Measurements from ENCODE around the gene HLF.

HLF gene

DNA sequence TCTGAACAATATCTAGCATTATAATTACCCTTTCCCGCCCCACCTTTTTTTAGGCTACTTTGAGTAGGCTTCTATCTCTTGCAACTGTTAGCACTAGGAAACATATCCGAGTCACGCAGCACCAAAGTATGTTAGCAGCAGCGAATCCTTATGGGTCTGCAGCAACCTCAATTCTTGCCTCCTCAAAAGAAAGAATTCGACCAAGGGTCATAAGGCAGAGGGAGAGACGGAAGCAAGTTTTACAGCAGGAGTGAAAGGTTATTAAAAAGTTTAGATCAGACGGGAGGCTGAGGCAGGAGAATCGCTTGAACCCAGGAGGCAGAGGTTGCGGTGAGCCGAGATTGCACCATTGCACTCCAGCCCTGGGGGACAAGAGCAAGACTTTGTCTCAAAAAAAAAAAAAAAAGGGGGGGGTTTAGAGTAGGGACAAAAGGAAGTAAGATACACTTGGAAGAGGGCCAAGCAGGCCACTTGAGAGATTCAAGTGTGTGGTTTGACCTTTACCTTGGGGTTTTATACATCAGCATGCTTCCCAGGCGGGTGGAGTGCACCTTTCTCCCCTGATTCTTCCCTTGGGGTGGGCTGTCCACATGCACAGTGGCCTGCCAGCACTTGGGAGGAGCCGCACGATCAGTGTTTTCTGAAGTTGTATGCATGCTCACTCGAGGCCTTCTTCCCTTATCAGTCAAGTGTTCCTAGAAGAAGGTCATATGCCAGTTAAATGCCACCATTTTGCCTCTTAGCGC is 67.7 kb downstream of the HLF start:
- no peak for DNase-seq

DNA sequence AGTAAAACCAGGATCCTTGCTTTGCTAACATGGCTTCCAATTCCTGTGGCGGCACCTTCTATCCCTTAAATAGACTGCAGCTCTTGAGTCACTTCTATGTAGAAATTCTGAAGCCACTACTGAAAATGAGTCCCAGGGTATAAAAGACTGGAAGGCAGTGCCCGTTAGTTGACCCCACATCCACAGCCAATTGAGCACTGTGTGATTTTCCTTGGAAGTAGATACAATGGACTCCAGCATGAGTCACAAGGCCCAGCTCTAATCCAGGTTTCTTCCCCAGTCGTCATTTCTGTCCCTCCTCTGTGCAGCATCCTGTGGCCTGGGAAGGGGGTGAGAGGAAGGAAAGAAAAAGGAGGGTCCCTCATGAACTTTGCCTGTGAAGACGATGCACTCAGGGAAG is 69.5 kb downstream of the HLF start:
- no peak for DNase-seq

DNA sequence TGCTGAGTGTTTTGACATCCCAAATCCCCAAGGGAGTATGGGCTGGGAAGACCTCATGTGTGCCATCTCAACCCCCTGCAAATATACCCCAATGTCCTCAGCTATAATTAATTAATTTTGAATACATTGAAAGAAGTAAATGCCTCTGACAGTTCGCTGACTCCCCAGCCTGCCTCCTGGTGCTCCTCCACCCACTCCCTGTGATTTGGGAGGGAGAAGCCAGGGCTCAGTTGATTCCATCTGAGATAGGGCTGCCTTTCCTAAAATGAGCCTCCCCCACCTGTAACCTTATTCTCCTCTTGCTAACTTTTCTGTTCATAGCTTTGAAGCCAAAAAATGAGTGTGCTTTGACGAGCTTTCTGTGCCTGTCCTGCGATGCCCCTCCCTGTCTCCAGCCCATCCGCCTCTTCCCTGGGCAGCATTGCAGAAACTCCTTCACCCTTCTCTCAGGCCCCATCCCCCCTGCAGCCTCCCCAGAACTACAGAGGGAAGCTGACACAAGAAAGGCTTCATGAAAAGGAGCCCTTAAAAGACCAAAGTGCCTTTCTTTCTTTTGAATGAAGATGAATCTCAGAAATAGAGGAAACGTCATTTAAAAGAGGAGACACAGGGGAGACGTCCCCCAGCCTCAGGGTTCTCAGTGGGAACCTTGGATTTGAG is 70.3 kb downstream of the HLF start:
- no peak for DNase-seq

DNA sequence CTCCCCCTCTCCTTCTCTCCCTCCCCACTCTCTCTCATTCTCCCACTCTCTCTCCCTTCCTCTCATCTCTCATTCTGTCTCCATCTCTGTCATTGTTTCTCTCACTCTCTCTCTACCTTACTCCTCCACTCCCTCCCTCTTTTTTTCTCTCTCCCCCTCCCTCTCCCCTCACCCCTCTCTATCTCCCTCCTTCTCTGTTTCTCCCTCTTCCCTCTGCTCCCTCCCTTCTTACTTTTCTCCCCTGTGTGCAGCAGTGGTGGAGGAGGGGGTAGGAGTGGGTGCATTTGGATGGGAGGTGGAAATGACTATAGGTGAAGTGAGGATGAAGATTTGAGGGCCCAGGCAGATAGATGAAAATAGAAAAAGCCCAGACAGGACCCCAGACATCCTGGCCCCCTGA is 70.9 kb downstream of the HLF start:
- no peak for DNase-seq

DNA sequence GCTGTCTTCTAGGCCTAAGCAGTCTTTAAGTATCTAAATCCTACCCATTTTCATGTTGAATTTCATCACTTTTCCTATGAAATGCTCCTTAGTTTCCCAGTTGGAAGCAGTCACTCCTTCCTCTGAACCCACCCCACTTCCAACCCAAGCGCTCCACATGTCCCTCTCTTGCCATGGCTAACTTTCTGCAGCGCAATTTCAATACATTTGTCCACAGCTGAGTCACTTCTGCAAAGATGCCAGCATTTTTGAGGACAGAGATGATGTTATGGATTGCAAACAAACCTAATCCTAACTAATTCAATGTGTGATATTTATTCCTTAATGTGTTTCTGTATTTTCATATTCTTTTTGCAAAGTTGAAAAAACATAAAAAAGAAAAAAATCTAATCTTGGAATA is 71.7 kb downstream of the HLF start:
- no peak for DNase-seq

DNA sequence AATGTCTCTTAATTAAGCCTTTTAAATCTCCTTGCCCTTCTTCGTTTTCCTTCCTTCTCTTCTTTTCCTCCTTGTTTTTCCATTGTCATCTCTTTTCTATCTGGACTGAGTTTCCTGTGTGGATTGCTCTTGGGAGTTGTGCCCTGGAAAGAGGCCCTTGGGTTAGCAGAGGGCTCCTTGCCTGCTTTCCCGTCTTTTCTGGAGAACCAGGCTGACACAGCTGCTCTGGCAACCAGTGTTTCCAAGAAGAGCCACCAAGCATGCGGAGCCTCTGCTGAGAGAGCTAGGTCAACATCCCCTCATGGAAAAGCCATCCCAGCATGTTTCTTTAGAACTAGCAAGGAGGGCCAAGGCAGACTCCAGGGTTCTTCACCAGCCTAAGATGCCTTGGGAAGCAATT is 75.4 kb downstream of the HLF start:
- DNase-seq = no peak

DNA sequence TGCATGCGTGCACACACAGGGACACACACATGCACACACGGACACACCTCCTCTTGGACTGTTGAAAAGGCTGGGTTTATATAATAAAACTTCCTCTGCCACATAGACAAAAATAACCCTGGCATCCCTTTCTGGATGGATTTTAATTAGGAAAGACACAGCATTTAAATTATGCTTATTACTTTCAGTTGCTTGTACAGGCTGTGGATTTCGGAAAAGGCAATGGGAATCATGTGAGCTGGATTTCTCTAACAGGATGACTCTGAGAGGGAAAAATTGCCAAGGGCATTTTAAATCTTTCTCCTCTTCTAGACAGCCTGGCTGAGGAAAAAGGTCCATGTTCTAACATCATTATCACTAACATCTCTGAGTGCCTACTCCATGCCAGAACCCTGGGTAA is 75.9 kb downstream of the HLF start:
- DNase-seq = no peak

DNA sequence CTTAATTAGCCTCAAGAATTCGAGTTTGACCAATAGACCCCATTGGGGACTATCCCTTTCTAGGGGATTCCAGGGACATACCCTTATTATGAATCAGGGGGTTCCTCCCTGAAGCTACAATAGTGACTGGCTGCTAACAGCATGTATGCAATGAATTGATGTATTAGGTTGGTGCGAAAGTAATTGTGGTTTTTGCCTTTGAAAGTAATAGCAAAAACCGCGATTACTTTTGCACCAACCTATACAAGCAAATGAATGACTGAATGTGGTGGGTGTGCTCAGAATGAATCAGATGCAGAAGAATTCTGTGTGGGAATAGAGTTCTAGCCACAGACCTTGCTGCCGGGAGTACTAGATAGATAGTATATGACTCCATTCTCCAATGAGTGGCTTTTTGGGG is 76.7 kb downstream of the HLF start:
- no peak for DNase-seq

DNA sequence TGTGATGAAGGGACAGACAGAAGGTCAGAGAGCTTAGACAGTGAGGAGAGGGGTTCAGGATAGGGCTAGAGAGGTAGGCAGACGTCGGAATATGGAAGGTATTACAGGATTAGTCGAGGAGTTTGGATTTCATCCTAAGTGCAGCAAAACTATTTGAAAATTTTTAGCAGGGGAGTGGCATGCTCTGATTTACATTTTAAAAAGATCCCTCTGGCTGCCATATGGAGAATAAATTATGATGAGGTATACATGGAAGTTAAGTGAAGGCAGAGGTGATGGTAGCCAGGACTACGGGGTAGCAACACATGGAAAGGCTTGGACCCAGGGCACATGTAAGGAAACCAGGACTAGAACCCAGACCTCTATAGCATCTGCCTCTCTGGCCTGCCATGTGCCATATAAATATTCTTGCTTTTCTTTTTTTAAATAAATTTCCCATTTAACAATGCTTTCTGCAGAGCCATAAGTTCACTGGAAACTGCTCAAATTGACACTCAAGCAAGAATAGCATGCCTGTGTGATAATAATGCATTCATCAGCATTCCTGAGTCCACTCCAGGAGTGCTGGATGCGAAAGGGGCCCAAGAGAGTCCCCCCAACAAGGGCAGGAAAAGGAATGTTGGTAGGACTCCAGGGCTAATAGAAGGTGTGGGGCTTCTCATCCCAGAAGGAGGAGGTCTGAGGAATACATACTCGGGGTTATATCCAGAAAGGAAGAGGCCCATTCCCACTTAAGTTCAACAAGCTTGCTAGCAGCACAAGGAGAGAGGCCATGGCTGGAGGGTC is 78.2 kb downstream of the HLF start:
- DNase-seq = no peak

DNA sequence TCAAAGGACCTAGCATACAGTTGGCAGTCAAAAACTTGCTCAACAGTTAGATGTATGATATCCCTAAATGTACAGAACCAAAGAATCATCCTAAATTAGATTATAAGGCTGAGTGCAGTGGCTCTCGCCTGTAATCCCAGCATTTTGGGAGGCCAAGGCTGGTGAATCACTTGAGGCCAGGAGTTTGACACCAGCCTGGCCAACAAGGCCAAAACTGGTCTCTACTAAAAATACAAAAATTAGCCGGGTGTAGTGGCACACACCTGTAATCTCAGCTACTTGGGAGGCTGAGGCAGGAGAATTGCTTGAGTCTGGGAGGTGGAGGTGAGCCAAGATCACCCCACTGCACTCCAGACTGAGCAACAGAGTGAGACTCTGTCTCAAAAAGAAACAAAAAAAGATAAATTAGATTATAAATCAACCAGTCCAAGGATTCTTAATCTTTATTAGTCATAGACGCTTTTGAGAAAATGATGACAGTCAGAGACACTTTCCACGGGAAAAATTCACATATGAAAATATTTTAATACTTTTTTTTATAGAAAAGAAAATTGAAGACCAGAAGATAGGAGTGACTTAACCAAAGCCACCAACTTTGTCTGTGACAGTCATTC is 79.2 kb downstream of the HLF start:
- no peak for DNase-seq

DNA sequence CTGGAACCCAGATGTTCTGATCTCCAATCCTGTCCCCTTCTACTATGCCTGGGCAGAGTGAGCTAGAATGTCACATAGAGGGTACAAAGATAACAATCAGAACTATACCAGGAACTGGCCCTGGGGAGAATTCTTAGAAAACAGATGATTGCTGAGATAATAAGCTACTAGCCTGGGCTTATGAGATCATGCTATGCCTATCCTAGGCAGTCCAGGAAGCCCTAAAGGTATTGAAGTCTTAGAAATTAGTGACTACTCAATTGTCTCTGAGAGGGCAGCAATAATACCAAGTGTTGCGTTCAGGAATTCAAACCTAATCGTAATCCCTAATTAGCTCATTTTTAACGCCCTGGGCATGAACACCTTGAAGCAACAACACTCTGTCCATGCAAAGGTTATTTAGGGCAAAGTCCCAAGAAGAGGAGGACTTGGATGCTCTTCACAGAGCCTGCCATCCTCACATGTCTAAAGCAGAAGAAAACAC is 79.8 kb downstream of the HLF start:
- DNase-seq = no peak

DNA sequence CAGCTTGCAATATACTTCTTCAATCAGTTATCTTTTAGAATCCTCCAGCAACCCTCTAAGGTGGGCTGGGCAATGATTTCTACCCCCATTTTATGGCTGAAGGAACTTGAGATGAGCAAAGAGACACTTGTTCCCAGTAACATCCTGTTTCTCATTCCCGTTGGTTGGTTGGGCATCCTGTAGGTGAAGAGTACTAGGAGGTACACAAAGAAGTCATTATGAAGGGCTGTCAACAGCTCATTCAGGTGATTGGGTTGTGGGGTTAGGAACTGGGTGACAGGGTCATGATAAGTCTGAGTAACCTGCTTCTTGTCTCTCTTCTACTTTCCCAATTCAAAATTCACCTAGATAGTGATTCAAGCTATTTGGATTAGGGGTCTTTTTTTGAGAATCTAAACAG is 80.4 kb downstream of the HLF start:
- no peak for DNase-seq

DNA sequence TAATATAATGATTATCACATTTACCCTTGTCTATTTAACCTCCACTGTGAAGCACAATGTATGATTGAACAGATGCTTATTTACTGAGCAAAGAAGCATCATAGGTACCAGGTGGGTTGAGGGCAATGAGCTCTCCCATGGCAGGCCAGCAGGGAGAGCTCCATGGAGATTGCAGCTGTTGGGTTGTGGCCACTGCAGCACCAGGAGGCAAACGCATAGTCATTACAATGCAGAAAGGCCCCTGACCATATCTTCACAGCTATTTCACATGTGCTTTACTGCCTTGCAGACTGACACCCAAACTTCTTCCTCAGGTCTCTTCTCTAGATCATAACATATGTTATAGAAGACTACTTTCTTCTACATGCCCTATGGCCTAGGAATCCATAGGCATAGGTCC is 81.9 kb downstream of the HLF start:
- DNase-seq = no peak

DNA sequence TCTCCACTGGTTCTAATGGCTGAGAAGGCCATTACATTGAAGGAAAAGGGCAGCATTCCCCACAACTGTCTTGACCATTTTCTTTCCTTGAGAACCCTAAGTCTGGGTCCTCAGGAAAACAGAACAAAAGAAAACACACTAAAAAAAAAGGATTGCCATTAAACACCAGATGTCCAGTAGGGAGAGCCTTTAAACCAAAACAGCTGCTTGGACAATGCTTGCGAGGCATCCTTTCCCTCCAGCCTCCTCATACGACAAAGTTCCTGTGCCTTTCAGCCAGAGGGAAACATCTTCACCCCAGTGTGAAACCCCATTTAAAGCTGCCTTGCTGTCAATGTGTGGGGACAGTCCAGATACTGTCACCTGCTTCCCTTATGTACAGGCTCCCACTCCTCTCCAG is 82.6 kb downstream of the HLF start:
- DNase-seq = no peak

DNA sequence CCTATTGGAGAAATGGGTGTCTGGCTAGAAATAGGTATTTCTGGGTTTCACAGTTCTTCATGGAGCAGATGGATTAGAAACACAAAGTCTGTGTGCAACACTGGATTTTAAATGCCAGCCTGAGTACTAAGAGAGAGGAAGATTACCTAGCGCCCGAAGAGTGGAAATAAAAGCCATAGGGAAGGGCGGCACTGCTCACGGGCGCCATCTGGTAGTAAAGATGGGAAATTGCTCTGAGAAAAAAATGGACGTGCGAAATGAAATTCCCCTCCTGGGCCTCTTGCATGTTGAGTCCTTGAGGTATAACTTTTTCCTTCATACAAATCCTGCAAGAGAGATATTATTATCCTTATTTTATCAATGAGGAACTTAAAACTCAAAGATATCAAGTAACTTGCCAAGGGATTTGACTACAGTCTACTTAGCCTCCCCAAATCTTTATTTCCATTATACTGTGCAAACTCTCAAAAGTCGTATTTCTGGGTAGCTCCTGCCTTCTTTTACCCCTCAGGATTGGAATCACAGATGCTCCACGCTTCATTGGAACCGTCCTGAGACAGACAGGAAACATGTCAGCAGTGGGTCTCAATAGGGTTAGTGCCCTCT is 84.1 kb downstream of the HLF start:
- DNase-seq = no peak

DNA sequence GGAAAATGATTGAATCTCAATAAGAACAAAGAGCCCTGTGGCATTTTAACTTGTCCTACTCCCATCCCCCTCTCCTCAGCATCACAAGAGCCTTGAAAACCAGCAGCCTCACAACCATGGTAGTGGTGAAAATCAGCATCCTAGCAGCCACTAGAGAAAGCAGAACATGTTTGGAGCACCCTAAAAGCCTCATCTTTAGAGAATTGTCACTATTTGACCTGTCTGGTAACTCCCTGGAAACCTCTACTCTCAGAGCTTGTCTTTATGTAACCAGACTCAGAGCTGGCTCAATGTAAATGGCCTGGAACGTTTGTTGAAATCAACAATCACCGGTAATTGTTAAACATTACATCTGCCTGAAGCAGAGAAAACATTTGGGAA is 86.1 kb downstream of the HLF start:
- no peak for DNase-seq

DNA sequence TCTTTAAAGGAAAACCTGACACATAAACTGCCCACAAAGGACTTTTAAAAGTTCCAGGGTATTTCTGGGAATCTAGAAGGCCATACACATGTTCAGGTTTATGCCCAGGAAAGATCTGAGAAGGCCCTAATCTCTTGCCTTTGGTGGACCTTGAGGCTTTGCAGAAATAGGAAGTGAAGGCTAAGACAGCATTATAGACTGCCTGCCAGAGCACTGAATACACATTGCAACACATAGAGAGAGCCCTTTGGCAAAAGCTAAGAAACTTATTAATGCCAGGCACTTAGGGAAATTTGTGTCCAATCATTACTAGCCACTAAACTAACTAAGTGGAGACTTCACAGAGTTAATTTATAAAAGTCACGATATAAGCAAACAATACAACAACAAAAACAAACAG is 86.5 kb downstream of the HLF start:
- DNase-seq = no peak

DNA sequence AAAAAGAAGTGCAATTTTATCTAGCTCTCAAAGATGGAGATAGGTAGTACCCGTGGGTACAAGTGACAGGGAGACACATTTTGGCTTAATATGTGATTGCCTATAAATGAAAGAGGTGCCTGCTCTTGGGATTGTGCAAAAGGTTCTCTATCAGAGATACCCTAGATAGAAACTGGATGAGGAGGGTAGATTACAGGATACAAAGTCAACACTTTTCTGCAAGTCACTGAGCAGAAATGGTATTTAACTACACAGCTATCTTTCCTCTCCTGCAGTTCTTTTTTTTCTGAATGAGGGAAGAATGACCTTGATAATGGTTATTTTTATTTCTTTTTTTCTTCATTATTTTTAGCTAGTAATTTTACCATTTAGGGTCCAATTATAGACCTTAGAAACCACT is 89.2 kb downstream of the HLF start:
- DNase-seq = no peak

DNA sequence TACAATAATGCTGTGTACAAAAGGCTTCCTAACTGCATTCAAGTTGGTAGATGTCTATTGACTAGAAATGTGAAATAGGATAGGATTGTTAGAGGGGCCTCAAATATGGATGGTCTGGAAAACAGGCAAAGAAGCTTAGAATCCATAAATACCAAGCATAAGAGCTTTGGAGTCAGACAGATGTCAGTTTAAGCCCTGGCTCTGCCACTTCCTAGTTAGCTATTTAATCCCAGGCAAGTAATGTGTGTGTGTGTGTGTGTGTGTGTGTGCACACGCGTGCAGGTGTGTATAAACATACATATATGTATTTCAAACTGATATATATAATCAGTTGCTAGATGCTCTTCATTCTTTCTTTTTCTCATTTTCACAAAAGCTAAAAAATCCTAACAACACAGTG is 90.2 kb downstream of the HLF start:
- DNase-seq = no peak

DNA sequence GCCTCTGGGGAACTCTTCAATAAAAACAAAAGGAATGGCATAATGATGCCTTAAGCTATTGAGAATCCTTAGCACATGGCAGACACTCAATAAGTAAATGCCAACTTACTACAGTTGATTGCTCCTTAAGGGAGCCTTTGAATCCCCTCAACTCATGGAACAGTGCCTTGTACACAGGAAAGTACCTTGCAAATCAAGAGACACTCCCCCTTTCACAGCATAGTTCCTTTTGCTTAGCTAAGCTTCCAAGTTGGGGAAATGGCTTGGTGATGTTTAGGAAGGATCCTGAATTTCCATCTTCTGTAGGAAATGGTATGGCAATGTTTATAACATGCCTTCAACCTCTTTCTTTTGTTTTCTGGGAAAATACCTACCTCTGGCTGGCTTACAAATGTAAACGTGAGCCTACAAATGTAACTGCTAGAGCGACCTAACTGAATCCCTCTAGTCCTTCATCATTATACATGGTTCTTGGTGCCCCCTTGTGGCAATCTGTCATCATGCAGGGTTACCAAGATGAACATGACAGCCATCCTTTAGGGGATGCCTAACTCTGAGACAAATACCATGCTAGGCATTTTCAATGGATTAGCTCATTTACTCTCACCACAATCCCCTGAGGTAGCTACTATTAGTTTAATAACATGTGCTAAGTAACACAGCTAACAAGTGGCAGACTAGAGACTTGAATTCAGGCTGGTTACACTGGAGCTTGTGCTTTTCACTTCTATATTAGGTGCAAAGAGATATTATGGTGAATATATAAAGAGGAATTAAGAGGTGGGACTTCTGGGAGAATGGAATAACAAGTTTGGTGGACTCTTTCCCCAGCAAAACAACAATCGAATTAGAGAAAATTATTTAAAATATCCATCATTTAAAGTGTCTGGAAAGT is 91.9 kb downstream of the HLF start:
- peak; percentile 67 for DNase-seq

DNA sequence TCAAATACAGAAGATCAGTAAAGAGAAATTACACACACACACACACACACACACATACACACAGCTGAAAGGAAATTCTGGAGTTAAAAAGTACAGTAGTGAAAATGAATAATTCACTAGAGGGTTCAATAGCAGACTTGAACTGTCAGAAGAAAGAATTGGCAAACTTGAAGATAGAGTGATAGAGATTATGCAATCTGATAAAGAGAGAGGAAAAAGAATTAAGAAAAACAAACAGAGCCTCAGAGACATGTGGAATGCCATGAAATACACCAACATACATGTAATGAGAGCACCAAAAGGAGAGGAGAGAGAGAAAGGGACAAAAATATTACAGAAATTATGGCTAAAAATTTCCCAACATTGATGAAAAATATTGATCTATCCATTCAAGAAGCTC is 96.2 kb downstream of the HLF start:
- DNase-seq = no peak

DNA sequence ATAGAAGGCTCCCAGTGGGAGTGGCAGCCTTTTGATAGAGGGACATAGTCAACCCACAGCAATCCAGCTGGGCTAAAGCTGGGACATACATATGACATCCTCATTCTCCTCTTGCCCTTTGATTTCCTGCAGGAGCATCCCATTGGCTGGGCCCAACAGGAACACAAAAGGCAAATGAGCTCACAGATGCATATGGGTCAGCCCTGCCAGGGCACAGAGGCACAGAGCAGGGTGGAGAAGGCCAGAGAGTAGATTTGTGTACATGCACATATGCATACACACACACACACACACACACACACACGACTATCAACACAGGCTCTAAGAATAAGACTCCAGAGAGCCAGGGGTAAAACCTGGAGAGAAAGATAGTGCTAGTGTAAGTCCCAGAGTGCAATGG is 98.3 kb downstream of the HLF start:
- DNase-seq = no peak
